ENCODE results near the gene DENND10.
"Not testable (repeated sequence)": the region's sequence is repeated elsewhere in the genome, so short reads cannot be mapped to it uniquely, and the experiment has no call there.

Gene DENND10

DNA sequence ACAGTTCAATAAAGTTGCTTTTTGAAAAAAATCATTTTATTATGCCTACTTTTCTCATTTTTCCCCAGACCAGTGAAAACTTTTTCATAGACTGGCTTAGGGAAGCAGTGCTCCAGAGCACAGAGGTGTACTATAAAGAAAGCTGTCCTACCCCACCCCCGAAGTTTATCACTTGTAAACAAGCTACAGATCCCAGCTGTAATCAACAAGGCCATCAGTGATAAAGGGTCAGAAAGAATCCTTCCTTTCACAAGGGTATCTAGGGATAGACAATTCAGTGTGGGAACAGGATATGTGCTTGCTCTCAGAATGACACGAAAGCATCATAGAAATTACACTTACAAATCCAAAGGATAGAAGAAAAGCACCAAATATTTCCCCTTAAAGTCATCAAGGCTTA is 70.2 kb downstream of the DENND10 start:
- DNase-seq (ENCODE audit: low read depth) = no peak

GRCh38 chr10:119176166-119176565 is 72.3 kb downstream of the DENND10 start:
- DNase-seq (ENCODE audit: low read depth) = no peak

- DNase-seq (ENCODE audit: low read depth) = peak; percentile 6
These were observed 73.9 kb downstream of the DENND10 start for GRCh38 chr10:119177708-119178371.

DNA sequence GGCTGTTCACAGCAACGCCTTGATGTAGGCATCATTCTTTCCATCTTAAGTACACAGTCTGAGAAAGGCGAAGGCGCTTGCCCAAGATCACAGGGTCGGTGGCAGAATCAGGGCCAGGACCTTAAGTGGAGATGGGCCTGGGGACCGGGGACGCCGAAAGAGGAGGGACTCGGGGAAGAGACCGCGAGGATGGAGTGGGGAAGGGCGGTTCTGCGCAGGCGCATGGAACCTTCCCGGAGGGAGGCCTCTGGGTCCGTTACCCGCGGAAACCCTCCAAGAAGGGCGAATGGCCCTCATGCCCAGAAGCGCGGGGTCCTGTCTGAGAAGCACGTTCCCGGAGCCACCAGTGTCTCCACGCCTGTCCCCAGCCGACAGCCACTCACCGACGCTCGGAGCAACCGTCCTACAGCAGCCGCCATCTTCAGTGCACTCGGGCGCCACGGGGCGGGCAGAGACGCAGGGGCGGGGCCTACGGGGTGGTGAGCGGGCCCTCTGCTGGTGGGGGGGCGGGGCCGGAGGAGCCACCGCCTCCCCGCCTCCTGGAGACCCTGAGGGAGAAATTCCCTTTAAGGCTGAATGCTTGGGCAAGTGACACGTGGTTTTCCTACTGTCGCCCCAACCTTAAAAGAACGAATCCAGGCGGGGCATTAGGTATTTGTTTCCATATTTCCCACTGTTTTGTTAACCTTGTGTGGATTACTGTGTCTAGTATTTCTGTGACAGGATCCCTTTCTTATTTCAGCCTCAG is 74.6 kb downstream of the DENND10 start, which contains the start of gene PRDX3:
Gene PRDX3, minus strand, starts transcription at position 441 of the 748 bp plus-strand sequence. Its CDS starts 22 bp downstream, at position 419.
- DNase-seq (ENCODE audit: low read depth) = peak; percentile 89

DNA sequence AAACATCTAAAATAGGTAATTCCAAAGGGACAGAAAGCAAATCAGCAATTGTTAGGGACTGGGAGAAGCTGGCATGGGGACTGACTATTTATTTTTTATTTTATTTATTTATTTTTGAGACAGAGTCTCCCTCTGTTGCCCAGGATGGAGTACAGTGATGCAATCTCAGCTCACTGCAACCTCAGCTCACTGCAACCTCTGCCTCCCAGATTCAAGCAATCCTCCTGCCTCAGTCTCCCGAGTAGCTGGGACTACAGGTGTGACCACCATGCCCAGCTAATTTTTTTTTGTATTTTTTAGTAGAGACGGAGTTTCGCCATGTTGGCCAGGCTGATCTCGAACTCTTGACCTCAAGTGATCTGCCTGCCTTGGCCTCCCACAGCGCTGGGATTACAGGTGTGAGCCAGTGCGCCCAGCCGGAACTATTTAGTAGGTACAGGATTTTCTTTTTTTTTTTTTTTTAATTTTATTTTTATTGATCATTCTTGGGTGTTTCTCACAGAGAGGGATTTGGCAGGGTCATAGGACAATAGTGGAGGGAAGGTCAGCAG is 77.0 kb downstream of the DENND10 start:
- not testable (repeated sequence) for DNase-seq (ENCODE audit: low read depth)

- no peak for DNase-seq (ENCODE audit: low read depth)
These were observed 79.9 kb downstream of the DENND10 start for GRCh38 chr10:119183664-119184412.
